Activated CD8-positive, alpha-beta memory T cell treated with anti-CD3 and anti-CD28 coated beads for 48 hours (primary cell): ENCODE data around the gene YLPM1.
A peak's percentile ranks its signal among the peaks of the same experiment; 100 is the strongest.

Experiments
- DNase-seq, 3 experiments: peaks; one replicate each; pipeline ENCODE4 v3.0.0-alpha.2; 2020; ENCODE audit warnings: low read depth in 2 of 3, low spot score in 2 of 3

YLPM1 gene

DNA sequence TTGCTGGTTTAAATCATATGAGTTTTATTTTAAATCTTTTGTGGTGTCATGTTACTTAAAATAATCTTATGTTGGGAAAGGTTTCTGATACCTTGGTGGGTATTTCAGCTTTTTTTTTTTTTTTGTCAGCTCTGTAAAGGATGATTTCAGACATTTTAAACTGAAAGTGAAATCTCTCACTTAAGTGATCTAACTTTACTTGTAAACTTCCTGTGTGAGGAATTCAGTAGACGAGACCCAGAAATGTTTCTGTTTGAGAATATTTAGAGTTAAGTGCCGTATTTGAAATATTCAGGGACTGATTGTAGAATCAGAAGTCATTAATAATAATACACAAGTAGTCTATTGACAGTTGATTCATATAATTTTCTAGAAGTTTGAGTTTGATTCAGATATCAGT lies 75.0 kb downstream of the YLPM1 start:
- DNase-seq: no peak

DNA sequence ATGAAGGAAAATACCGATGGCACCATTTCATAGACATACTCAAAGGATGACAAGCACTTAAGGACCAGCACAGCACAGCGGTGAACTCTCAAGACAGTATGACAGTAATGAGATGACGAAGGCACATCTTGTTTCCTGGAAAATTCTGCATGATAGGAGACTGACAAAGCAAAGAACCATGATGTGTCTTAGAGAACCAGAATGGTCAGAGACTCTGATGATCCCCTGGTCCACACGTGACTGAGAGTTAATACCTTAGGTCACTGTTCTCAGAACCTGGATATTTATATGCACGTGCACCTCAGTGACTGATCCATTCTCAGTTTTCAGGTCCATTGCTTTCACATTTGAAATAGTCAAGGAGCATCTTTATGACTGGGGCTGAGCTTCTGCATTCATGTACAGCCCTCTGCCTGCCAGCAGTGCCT lies 77.5 kb downstream of the YLPM1 start:
- DNase-seq: no peak

DNA sequence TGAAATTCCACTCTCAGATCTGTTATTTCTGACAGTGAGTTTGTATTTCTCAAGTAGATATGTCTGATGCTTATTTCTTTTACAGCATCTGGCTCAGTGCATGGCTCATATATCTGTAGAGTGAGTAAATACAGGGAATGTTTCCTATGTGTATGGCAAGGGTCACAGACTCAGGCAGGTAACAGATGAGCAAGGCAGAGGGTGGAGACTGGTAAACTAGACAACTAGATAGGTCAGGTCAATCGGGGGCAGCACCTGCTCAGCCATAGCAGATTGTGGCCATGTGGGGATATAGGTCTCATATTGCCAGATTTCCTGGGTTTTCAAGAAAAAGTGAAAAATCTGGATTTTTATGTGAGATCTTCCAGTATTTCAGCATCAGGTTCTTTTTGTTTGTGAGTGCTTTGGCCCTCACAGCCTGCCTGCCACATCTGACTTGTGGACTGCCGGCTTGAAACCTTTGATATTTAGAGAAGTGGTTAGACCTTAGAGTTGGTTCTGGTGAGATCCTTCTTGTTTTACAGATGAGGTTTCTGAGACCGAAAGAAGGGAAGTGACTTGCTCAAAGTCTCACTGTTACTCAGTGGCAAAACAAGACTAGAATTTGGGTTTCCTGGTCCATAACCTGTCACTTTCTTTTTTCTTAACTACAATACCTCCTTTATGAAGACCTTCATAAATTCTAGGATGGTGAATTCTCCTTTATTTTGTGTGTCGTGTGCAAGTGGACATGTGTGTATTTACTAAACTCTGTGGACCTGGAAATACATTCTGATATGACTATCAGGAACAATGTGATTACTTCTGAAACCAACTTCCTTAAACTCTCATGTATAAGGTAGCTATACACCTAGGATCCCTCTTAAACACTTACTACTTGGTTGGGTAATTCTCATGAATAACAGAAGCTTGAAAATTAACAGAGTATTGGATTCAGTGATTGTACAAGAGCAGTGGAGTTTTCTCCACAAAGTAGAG lies 78.4 kb downstream of the YLPM1 start:
- no peak for DNase-seq

DNA sequence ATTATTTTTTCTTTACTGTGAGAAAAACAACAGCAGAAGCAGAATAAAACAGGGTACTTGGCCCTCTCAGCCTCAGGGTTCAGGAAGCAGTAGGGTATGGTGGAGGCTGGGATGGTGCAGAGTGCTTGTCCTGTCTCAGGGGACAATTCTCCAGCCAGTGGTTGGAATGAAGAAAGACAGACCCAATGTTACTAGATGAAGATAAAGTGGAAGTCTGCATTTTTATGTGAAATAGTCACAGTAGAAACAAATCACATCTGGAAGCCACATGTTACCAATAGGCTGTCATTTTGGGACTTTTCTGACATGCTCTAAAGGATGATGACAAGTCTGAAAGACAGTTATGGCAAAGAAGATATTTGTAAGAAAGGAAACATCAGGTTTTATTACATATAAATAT lies 80.5 kb downstream of the YLPM1 start:
- DNase-seq: no peak

DNA sequence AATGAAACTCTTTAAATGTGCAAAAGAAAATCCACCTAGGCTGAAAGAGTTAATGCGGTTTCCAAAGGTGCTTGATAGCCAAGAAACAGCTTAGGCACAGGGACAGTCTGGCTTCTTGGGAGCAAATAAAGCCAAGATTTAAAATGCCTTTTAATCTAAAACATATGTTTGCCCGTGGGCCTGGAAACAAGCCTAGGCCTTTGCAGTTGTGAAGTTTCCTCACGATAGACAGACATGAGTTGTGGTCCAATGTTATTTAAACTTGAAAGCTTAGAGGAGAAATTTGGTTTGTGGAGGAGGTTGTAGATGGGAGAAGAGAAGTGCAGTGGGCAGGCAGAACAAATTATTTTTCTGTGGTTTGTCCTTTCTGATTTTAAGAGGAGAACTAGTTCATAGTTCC lies 83.1 kb downstream of the YLPM1 start:
- DNase-seq: no peak

DNA sequence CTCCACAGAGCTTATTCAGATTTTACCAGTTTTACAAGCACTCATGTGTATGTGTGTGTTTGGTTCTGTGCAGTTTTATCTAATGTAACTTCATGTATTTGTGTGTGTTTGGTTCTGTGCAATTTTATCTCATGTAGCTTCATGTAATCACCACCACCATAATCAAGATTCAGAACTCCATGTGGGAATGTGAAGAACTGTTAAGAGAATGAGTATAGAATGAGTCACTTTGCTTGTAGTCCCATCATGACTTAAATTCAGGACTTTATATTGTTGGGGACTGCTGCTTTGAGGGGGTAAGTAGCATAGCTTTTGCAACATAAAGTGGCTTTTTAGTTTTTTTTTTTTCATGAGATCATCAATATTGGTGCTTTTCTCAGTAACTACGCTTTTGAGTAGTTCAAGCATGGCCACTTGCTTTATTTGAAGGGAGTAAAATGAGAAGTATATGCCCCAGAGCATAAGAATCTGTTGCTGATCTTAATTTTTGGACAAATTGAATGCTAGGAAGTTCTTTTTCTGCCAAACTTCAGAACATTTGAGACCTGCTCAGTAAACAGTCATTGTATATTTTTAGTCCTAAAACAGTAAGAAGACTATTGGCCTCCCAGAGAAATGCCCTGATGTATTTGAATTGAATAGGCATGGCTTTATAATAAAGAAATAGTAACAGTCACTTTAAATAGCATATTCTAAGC lies 84.0 kb downstream of the YLPM1 start:
- no peak for DNase-seq

DNA sequence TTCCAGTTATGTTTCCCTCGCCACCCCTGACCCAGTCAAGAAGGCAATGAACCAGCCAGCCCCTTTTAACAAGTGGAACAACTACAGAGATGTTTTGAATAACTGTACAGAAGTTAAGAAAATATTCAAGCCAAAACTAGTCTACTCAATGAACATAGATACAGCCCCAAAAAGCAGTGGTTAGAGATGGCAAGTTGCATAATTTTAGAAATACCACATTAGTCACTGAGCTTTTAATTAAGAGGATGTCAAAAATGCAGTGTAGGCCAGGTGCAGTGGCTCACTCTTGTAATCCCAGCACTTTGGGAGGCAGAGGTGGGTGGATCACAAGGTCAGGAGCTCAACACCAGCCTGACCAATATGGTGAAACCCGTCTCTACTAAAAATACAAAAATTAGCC lies 85.7 kb downstream of the YLPM1 start:
- DNase-seq: no peak

DNA sequence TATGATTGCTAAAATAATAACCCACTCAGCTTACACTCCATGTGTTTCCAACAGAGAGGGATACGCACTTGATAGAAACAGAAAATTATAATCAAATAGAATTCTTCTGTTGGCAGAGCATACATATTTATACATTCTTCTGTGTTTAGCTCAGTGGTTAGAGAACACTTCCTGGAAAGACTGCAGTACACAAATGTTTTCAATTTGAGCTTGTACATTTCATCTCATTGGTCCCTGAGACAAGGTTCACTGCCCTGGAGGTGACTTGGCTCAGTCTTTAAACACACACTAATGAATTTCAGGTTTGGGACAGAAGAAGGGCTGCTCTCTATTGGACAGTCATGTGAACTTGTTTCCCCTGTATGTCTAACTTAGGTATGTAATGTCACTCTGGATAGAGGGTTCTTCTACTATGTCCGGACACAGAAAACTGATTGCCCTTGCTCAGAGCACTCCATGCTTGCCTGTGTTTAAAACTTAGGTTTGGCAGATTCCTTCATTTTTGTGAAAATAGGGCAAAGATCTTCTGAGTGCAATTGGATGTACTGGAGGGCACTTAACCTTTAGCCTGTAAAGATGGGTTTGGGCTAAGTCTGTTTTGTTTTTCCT lies 89.9 kb downstream of the YLPM1 start:
- no peak for DNase-seq

DNA sequence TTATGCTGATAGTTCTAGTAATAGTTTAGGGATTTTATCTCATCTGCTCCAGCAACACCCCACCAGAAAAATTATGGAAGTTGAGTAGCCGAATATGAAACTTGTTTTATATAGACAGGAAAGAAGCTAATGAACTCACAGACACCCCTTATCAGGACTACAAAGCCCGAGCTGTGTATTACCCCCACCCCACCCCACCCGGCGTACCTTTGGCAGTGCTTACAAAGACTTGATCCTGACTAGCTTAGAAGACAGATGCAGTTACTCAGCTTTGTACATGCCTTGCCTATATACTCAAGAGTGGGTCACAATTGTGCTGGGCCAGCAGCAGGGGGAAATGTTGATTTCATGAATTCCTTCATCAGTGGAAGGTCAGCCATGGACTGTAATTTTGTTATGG lies 90.5 kb downstream of the YLPM1 start:
- DNase-seq: no peak

DNA sequence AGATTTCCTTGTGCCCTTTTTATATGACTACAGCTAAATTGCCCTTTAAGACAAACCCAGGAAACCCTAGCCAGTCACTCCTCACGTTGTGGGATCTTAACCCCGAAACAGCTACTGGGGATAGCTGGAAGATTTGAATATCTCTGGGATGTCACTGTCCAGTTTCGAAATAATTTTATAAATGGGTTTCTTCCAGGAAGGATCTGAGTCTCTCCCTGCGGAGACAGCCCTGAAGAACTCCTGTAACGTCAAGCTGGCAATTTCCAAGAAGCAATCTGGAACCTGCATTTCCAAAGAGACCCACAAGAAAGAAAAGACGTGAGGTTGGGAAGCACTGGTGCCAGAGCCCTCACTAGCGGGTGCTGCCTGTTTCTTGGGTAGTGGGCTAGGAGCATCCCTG lies 91.9 kb downstream of the YLPM1 start:
- no peak for DNase-seq

DNA sequence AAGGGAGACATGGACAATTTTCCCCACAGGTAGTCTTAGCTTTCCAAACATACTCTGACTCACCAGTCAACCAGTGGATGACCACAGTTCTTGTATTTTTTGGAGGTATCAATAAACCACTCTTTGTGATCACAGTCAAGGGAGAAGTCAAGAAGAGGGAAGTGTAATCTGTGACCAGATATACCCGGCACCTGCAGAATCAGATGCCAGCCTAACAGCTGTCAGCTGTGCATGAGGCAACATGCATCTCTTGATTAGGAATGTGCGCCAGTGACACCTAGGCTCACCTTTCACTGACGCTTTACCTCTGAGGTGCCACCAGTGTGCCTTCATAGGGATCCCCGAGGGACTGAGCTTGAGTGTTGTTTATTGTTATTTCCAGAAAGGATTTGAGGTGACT lies 92.8 kb downstream of the YLPM1 start:
- no peak for DNase-seq

DNA sequence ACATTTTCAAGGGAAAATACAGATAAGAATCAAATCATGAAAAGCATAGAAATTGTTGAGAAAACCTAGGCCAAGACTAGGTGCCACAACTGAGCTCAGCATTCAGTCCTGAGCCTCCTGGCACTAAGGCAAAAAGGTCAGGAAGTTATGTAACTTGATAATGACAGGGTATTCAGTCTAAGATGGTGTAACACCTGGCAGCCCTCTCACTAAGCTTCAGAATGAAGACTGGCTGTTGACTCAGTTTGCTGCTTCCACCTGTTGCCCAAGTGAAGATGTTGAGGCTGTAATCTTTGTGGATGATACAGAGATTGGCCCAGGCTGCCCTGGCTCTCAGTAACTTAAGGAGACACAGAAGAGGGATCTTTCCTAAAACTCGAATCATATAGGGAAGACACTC lies 93.2 kb downstream of the YLPM1 start:
- DNase-seq: no peak

DNA sequence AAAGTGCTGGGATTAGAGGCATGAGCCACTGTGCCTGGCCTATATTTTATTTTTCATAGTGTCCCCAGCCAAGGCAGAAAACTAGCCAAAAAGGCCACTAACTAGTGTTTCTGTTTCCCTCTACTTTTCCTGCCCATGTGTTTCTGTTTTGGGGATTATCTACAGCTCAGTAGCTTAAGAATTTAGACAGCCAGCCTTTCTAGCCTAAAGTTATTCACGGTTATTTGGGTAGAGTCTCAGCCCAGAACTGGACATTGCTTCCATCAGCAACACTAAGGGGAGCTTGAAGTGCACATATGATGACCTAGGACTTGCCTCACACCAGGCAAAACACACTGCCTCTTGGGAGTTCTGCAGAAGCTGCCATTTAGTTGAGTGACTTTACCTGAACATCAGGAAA lies 94.9 kb downstream of the YLPM1 start:
- no peak for DNase-seq

DNA sequence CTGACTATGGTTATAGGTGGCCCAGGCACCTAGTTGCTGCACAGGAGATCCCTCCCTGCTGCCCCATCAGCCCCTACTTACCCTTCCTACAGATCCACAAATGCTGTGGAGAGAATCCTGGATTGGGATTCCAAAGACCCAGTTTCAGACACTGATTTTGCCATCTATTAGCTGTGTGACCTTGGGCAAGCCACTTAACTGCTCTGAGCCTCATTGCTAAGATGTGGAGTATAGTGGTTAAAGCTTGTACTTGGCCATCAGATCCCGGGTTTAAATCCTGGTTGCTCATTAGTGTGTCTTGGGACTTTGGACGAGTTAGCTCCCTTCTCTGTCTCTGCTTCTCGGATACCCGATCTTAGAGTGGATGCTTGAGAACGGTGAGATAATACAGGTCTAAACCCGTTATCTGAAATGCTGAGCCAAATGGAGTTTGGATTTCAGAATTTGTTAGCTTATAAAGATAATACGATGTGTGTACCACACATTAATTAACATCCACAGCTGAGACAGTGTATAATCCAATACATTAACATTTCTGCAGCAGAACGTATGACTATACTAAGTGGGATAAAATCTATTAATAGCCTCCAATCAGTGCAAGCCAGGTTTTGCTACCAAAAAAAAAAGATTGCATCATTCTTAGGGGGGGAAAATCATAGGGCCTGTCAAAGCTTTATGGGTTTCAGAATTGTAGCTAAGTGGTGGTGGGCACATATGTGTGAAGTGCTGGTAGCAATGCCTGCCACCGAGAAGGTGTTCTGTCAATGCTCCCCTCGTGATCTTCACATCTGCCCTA lies 96.8 kb downstream of the YLPM1 start:
- DNase-seq: no peak

DNA sequence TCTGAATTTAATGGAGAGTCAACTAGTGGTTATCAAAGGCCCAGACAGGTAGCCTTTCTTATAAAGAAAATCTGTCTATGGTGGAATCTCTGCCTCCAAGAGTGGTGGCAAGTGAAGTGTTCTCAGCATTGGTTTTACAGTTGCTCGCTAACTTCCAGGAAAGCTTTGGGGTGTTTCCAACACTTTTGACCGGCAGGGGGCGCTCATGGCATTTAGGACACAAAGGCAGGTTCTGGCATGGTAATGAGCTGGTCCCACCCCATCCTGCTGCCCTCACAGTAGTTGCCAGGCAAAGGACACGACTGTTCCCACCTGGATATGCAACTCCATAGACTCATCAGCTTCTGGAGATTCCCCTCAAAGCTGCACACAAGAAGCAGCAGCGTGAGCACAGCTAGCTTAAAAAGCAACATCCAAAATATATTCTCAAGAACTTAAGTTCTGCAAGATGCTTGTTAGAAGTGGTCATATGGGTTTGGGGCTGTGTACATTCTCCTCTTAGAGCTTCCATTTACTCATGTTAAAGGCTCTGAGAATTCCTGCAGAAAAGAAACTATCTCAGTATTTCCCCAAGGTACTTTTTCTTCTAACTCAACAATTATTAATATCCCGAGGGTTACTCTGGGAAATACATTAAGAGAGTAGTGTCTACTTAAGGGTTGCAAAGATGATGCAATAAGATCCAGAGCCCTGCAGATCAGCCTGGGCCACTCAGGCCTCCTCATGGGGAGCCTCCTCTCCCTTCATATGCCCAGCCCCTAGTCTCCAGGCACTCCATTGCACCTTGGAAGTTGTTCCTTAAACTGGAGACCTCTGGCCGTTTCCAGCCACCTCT lies 98.0 kb downstream of the YLPM1 start:
- DNase-seq: peak; percentile 61 to 100 (median 99)

DNA sequence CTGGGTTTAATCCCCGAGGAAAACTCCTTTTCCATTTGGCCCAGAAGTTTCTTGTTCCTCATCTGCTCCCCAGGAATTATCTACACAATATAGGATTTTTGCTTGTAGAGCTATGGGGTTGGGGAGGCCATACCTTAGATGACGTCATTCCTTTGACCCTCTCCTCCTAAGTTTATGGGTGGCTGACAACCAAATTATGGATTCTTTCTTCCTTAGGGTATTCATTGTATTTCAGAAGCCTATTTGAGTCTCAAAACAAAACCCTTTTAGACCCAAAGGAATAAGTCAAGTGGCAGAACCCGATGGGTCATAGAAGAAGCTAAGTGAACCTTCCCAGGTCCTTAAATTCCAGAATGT lies 98.6 kb downstream of the YLPM1 start:
- DNase-seq: no peak

DNA sequence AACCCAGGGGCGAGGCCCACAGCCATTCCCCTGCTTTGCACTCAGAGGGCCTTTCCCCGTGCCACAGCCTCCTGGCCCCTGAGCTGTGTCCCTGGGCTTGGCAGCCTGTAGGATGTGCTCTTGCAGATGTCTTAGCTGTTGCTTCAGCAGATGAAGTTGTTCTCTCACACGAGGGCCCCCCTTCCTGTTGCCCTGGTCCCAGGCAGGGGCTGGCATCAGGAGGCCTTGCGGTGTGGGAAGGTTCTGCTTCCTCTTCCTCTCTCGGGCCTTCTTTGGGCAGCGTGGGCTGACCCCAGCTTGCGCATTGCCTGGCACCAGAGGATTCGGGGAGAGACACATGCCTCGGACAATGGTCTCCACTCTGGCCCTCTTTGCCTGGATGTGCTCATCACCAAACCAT lies 100.2 kb downstream of the YLPM1 start:
- no peak for DNase-seq

DNA sequence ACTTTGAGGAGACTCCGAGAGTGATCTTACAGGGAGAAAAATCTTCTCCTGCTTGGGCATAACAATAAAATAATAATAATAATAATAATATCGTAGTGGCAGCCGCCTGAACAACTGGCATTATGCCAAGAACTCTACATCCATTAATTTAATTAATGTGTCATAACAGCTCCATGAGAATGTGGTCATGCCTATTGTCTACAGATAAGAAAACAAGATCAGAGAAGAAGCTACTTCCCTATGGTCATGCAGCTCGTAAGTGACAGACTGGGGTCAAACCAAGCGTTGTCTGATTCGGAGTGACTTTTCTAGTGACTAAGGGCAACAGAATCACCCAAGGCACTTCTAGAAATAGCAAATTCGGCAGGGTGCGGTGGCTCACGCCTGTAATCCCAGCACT lies 101.1 kb downstream of the YLPM1 start:
- DNase-seq: no peak

DNA sequence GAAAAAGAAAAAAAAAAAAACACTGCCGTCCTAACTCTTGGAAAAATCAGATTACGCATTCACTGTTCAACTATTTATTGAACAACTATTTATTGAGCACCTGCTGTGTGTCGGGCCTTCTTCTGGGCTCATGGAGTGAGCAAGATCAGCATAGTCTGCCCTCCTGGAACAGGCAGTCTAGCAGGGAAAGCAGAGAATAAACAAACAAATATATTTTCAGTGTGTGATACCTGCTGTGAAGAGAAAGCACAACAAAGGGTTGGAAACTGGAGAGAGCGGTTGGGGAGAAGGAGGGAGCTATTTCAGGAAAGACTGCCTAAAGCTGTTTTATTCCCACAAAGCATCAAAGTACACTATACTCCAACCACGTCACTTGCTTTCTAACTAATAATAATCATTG lies 102.0 kb downstream of the YLPM1 start:
- no peak for DNase-seq

DNA sequence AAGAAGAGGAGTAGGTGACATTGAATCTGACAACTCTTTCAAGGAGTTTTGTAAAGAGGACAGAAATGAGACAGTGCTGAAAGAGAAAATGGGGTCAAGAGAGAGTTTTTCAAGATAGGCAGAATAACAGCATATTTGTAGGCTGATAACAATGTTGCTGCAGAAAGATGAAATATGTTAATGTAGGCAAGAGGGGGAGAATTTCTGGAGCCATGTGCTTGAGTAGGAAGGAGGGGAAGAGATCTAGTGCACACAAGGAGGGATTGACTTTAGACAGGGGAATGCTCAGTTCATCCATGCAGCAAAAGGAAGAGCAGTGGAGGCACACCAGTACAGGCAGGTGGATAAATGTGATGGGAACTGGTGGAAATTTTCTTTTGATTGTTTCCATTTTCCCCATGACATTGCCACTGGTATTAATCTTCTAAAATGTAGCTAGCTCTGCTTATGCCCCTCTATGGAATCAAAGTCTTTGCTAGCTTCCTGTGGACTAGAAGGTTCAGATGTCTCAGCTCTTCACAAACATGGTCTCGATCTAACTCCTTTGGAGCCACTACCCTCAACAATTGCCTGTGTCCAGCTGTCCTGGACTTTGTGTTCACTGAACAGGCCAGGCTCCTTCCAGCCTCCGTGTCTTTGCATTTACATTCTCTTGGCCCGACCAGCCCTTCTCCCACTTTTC lies 103.7 kb downstream of the YLPM1 start:
- DNase-seq: no peak
